C4-2B (cell line): ENCODE results near the gene PLCB2.

Experiments used
- H3K27ac ChIP-seq: fragments of 450-650 bp; 2 replicates; pipeline ENCODE4 v1.5.1; 2017
- ZFX ChIP-seq: fragments of 450-650 bp; IDR thresholded peaks from 2 replicates; pipeline ENCODE4 v1.6.1; 2017
- TF ChIP-seq, protein P1 (sequence below): fragments of 450-650 bp; conservative IDR thresholded peaks from 2 replicates; pipeline ENCODE4 v1.5.1; 2017; ENCODE audit warnings: mild to moderate bottlenecking

PLCB2 gene

DNA sequence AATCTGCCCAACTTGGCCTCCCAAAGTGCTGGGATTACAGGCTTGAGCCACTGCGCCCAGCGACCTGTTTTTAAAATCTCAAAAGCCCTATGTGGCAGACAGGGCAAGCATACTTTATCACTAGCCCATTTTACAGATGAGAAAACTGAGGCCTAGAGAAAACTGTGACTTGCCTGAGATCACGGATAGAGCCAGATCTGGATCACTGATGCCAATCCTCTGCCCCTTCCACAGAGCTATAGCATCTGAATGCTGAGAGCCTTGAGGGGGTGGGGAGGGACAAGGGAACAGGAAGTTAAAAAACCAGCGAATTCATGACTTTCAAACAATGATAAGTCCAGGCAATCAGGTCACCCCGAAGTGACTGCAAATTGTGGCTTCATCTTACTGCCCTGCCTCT, 32.2 kb downstream of the PLCB2 start:
- no peak overlapping the region for H3K27ac ChIP-seq
- TF ChIP-seq, protein P1, sequence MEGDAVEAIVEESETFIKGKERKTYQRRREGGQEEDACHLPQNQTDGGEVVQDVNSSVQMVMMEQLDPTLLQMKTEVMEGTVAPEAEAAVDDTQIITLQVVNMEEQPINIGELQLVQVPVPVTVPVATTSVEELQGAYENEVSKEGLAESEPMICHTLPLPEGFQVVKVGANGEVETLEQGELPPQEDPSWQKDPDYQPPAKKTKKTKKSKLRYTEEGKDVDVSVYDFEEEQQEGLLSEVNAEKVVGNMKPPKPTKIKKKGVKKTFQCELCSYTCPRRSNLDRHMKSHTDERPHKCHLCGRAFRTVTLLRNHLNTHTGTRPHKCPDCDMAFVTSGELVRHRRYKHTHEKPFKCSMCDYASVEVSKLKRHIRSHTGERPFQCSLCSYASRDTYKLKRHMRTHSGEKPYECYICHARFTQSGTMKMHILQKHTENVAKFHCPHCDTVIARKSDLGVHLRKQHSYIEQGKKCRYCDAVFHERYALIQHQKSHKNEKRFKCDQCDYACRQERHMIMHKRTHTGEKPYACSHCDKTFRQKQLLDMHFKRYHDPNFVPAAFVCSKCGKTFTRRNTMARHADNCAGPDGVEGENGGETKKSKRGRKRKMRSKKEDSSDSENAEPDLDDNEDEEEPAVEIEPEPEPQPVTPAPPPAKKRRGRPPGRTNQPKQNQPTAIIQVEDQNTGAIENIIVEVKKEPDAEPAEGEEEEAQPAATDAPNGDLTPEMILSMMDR = no peak
- no peak for TF ChIP-seq ZFX

DNA sequence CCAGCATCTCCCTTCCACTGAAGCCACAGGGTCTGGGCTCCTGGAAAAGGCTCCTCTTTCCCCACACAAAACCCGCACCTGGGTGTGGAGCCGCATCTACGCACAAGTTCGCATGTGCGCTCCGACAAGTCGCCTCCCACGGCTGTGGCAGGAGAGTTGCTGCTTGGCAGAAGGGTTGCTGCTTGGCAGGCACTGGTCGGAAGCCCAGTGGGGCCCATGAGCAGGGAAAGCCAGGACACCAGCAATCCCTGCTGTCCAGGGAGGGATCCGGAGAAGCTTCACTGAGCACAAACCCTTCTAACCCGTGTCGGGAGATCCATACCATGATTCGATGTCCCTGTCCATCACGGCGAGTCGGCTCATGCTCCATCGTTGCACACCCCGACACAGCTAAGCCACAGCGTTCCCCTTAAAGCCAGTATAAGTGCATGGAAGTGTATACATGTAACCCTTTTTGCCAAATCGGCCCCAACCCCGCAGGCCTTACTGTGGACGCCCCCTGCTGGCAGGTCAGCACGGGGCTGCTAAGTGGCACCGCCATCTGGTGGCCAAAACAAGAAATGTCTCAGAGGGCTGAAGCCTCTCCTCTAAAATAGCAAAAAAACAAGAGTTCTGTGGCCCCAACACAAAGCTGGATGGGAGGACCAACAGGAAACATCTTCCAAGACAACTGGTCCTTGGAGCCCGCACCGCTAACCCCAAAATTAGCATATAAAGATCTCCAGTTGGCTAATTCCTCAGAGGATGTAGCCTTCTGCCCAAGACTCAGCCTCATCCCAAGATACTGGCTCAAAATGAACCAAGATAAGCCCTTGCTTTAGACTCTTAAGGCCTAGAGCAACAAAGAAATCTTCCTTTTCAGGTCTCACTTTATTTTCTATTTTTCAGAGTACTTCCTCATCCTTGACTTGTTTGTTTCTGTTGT, 33.1 kb downstream of the PLCB2 start:
- no peak for TF ChIP-seq ZFX
- TF ChIP-seq, protein P1 = peak; percentile 100
- H3K27ac ChIP-seq = no peak overlapping the region

DNA sequence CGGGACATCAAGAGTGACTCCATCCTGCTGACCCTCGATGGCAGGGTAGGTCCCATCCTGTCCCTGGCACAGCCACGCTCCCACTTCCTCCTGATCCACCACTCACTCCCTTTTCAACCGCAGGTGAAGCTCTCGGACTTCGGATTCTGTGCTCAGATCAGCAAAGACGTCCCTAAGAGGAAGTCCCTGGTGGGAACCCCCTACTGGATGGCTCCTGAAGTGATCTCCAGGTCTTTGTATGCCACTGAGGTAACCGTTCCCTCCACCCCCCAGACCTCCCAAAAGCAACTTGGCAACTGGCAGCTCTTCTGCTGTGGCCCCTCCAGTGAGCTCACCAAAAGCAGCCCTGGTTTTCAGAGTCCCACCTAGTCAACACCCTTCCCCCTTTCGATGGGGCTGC, 34.3 kb downstream of the PLCB2 start:
- H3K27ac ChIP-seq = no peak overlapping the region
- TF ChIP-seq ZFX = no peak
- TF ChIP-seq, protein P1 = no peak

DNA sequence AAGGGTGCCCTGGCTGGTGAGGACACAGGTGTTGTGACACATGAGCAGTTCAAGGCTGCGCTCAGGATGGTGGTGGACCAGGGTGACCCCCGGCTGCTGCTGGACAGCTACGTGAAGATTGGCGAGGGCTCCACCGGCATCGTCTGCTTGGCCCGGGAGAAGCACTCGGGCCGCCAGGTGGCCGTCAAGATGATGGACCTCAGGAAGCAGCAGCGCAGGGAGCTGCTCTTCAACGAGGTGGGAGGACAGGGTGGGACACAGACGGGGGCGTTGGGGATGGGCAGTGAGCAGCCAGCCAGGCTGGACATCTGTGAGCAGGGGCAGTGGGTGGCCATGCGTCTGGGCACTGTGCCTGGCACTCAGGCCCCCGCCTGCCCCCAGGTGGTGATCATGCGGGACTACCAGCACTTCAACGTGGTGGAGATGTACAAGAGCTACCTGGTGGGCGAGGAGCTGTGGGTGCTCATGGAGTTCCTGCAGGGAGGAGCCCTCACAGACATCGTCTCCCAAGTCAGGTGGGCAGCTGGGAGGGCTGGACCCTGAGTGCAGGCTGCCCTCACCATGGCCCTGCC, 35.2 kb downstream of the PLCB2 start:
- no peak overlapping the region for H3K27ac ChIP-seq
- TF ChIP-seq, protein P1 = no peak; the same call in 1 of the 2 replicates
- TF ChIP-seq ZFX = no peak

DNA sequence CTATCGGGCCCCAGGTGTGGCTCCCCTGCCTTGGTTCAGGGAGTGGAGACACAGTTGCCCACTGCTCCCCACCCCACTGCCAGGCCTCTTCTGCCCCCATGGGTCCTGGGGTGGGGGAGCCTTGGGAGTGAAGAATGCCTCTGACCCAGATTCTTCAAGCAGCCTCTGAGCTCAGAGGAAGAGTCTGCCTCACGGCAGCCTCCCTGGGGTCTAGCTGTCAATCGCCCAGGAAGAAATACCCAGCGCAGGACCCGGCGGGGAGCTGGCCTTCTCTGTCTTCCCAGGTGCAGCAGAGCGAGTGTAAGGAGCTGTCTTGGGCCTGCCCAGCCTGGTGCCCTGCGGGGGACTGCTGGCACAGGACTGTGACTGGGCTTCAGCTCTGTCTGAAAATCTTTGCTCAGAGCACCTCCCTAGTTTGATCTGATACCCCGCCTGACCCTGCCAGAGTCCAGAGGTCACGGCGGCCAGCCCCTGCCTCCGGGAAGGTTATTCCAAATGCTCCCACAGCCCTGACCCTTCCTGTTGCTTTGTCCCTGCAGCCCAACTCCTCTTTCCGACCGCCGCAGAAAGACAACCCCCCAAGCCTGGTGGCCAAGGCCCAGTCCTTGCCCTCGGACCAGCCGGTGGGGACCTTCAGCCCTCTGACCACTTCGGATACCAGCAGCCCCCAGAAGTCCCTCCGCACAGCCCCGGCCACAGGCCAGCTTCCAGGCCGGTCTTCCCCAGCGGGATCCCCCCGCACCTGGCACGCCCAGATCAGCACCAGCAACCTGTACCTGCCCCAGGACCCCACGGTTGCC, 35.9 kb downstream of the PLCB2 start:
- no peak overlapping the region for H3K27ac ChIP-seq
- TF ChIP-seq ZFX = no peak
- TF ChIP-seq, protein P1 = no peak

DNA sequence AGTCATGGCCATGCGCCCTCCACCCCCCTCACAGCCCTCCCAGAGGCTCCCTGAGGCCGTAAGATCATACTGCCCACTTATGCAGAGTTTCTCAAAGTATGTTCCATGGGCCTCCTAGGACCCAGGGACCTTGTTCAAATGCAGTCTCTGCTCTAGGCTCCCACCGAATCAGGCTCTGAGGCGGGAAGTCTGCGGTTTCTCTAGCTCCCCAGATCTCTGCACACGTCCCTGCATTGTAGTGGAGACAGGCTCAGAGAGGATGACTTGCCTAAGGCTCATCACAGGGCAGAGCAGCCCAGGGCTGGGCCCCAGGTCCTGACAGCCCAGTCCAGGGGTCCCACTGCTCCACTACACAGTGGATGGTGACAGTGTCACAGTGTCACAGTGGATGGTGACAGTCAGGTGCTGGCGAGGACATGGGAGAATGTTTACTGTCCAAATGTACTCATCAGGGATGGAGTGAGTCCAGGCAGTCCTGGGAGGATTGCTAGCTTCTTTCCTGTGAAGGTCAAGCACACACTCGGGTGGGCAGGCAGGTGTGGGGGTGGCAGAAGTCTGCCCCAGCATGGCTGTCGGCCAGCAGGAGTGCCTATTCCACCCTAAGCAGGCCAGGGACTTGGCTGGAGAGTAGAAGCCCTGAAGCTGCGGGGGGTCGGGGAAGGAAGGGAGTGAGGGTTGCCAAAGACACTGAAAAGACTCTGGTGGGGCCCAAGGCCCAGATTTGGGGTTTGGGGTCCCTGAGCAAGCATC, 37.3 kb downstream of the PLCB2 start:
- no peak overlapping the region for H3K27ac ChIP-seq
- no peak for TF ChIP-seq ZFX
- TF ChIP-seq, protein P1 = no peak
